Naive thymus-derived CD4-positive, alpha-beta T cell (primary cell): ENCODE results near the gene AP4B1. TPM values are rescaled to one million over a fixed set of nuclear protein-coding genes. Genes with fewer than 3 reads are reported as not detected.

Source experiments
- ATAC-seq: fragments of 150-1000 bp; cut with Tn5 transposase; 2 replicates; pipeline ENCODE4 v1.10.0; 2021; ENCODE audit warnings: mild to moderate bottlenecking, moderate library complexity
- CTCF ChIA-PET: fragments of 350-600 bp; sonication (Branson Sonifier 250); formaldehyde crosslinking; loops from one replicate; lab custom pipeline; 2021; ENCODE audit warnings: antibody characterized with exemption; lab: Charles Lee
- POLR2A ChIA-PET: fragments of 350-600 bp; sonication (Branson Sonifier 250); formaldehyde crosslinking; loops from one replicate; lab custom pipeline; 2021; ENCODE audit warnings: antibody characterized with exemption, inconsistent platforms; lab: Charles Lee
- DNase-seq, 9 donors: peaks; one replicate each; pipeline versions ENCODE4 v3.0.0 to v3.0.0-alpha.2; 2020 to 2022; ENCODE audit warnings: mixed read lengths in 1 of 9
- H3K27ac ChIP-seq: one replicate; pipeline ENCODE4 v1.7.0; 2013; ENCODE audit warnings: mild to moderate bottlenecking, low read depth, low read length, moderate library complexity
- H3K27me3 ChIP-seq, 2 donors: one replicate each; pipeline ENCODE4 v1.7.0; 2013; ENCODE audit warnings: low read length in 2 of 2, mild to moderate bottlenecking in 2 of 2, moderate library complexity in 2 of 2; ENCODE audit not compliant: control insufficient read depth in 2 of 2, insufficient read depth in 2 of 2
- H3K36me3 ChIP-seq, 3 experiments: 1 replicate in 2 of 3; 2 replicates in 1 of 3; pipeline ENCODE4 v1.7.0; 2013; ENCODE audit warnings: low read length in 3 of 3, mild to moderate bottlenecking in 3 of 3, moderate library complexity in 1 of 3; ENCODE audit not compliant: insufficient read depth in 3 of 3, control insufficient read depth in 2 of 3
- H3K4me1 ChIP-seq, 2 donors: one replicate each; pipeline ENCODE4 v1.7.0; 2013; ENCODE audit warnings: low read length in 2 of 2, mild to moderate bottlenecking in 2 of 2, moderate library complexity in 1 of 2; ENCODE audit not compliant: control insufficient read depth in 2 of 2, insufficient read depth in 2 of 2
- H3K4me3 ChIP-seq: 2 replicates; pipeline ENCODE4 v1.7.0; 2013; ENCODE audit warnings: mild to moderate bottlenecking, low read length
- H3K9me3 ChIP-seq, 3 experiments: 1 replicate in 2 of 3; 2 replicates in 1 of 3; pipeline ENCODE4 v1.7.0; 2013; ENCODE audit warnings: low read length in 3 of 3; ENCODE audit not compliant: control insufficient read depth in 2 of 3
- H3K27ac Mint-ChIP-seq, 9 donors: one replicate each; pipeline ENCODE4 v1.8.0; 2020 to 2022; ENCODE audit warnings: mixed read lengths in 9 of 9, mild to moderate bottlenecking in 8 of 9, moderate library complexity in 5 of 9, inconsistent platforms in 2 of 9
- H3K27me3 Mint-ChIP-seq, 5 donors: one replicate each; pipeline ENCODE4 v1.8.0; 2021 to 2022; ENCODE audit warnings: mixed read lengths in 5 of 5, mild to moderate bottlenecking in 1 of 5
- H3K36me3 Mint-ChIP-seq, 5 donors: one replicate each; pipeline ENCODE4 v1.8.0; 2020 to 2022; ENCODE audit warnings: mixed read lengths in 5 of 5, mild to moderate bottlenecking in 3 of 5, inconsistent platforms in 1 of 5
- H3K4me1 Mint-ChIP-seq, 7 donors: one replicate each; pipeline ENCODE4 v1.8.0; 2020 to 2022; ENCODE audit warnings: mixed read lengths in 7 of 7, mild to moderate bottlenecking in 3 of 7, inconsistent platforms in 1 of 7
- H3K4me3 Mint-ChIP-seq, 10 donors: one replicate each; pipeline ENCODE4 v1.8.0; 2020 to 2022; ENCODE audit warnings: mild to moderate bottlenecking in 10 of 10, mixed read lengths in 10 of 10, moderate library complexity in 6 of 10, inconsistent platforms in 2 of 10
- H3K9me3 Mint-ChIP-seq, 11 donors: one replicate each; pipeline ENCODE4 v1.8.0; 2020 to 2022; ENCODE audit warnings: mixed read lengths in 11 of 11, mild to moderate bottlenecking in 4 of 11, inconsistent platforms in 1 of 11, moderate library complexity in 1 of 11
- intact Hi-C, 2 donors: fragments of 100-400 bp; cut with micrococcal nuclease; formaldehyde crosslinking; loops; one replicate each; pipeline ENCODE4 v1.15.1; 2023
- polyA plus RNA-seq, 2 donors: library from polyadenylated mRNA; unstranded; fragments of 300-500 nt; fragmentation: Illumina TruSeq; gene quantifications; one replicate each; pipeline ENCODE4 v1.2.3, GENCODE V29; 2021
- total RNA-seq, 6 experiments: library from RNA in 5 of 6; stranded (reverse) in 5 of 6; gene quantifications; 1 replicate in 5 of 6; 2 replicates in 1 of 6; pipeline ENCODE4 v1.2.3 and lab custom pipeline; 2021 to 2026

Gene AP4B1
- total and polyA plus RNA-seq, 7 experiments from 2014 or later = 13.7 to 75.4 (median 51.4) TPM

GRCh38 chr1:113913312-113913668 is 8.7 kb upstream of the AP4B1 start:
- Mint-ChIP-seq H3K27ac (peak overlapping the region in 1 of 9 donors; percentile 9), H3K9me3 (peaks cover 0 to 3% (median 0%) of the 10 kb centered on the region in 11 donors), H3K4me3 (no peak overlapping the region), H3K27me3 (no peaks in the 10 kb centered on the region), H3K36me3 (peaks cover 8 to 40% (median 15%) of the 10 kb centered on the region in 5 donors), H3K4me1 (peaks cover 0 to 19% (median 4%) of the 10 kb centered on the region in 7 donors)
- no peaks in the 10 kb centered on the region for H3K27me3 ChIP-seq
- H3K4me1 ChIP-seq = no peaks in the 10 kb centered on the region
- ChIA-PET POLR2A (interaction anchor here (0.6 to 1.6 kb wide), 2 partner anchors 16 to 555 kb away, joined by 3 to 7 read pairs; partner anchors contain the start of gene HIPK1), CTCF (no interaction called here)
- DNase-seq = no peak
- intact Hi-C loops = no loop called here
- H3K9me3 ChIP-seq = no peaks in the 10 kb centered on the region
- ATAC-seq = no peak
- peaks cover 4 to 31% (median 8%) of the 10 kb centered on the region in 3 experiments for H3K36me3 ChIP-seq
- H3K4me3 ChIP-seq = no peak overlapping the region
- H3K27ac ChIP-seq = no peak overlapping the region

DNA sequence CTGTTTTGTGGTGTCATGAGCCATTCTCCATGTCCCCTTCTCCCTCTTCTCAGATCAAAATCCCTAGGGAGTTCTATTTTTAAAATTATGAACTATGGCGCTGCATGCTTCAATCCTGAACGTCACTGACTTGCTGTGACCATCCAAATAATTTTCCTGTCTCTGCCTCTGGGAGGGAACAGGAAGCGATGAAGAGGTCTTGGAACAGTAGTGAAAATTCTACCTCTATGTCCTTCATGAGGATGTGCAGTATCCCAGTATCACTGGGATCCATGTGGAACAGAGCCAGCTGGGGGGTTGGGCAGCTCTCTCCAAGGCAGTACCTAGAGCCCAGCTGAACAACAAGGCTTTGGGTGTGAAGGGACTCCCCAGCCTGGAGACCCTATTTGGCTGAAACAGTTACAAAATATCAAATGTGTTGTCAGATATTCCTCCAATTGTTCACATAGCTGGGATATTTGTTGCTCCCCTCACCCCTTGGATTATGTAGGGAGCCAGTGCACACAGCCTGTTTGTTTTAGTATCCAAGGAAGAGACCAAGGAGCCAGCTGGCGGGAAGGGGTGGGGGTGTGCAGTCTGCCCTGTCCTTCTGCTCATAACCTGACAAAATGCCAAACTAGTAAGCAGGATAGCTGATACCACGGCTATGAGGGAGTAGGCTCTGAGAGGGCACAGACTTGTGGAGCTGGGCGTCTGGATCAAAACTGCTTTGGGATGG is 8.2 kb upstream of the AP4B1 start:
- no peak for DNase-seq
- POLR2A ChIA-PET = interaction anchor here (0.6 to 1.6 kb wide), 2 partner anchors 16 to 555 kb away, joined by 3 to 7 read pairs; partner anchors contain the start of gene HIPK1

DNA sequence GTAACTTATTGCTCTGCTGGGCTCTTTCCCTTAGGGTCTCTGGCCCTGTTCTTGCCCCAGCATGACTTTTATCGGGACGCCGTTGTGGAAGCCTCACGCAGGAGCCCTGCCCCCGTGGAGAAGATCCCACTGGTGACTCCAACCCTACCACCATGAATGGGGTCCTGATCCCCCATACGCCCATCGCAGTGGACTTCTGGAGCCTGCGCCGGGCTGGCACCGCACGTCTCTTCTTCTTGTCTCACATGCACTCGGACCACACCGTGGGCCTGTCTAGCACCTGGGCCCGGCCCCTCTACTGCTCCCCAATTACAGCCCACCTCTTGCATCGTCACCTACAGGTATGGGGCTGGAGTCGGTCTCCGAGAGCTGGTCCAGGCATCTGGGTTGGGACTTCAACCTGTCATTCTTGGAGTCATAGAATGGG is 849 bp upstream of the AP4B1 start:
- Histone ChIP-seq H3K27ac (peak overlapping the region; percentile 89), H3K4me1 (peaks cover 15 to 21% of the 10 kb centered on the region in 2 donors), H3K36me3 (peaks cover 0 to 36% (median 4%) of the 10 kb centered on the region in 3 experiments), H3K9me3 (no peaks in the 10 kb centered on the region), H3K4me3 (peak overlapping the region; percentile 82), H3K27me3 (no peaks in the 10 kb centered on the region)
- POLR2A ChIA-PET = interaction anchor here (0.9 to 6.7 kb wide), 5 partner anchors 11 to 94 kb away, joined by 3 to 201 read pairs (median 21); partner anchors contain the start of genes HIPK1 and RSBN1
- Mint-ChIP-seq H3K4me3 (peak overlapping the region; percentile 92 to 100 (median 99)), H3K27ac (peak overlapping the region; percentile 96 to 100 (median 99)), H3K36me3 (peaks cover 3 to 40% (median 12%) of the 10 kb centered on the region in 5 donors), H3K27me3 (peaks cover 0 to 4% (median 0%) of the 10 kb centered on the region in 5 donors), H3K9me3 (no peaks in the 10 kb centered on the region), H3K4me1 (peaks cover 36 to 64% (median 48%) of the 10 kb centered on the region in 7 donors)
- CTCF ChIA-PET = interaction anchor here (1.0 to 5.4 kb wide), 6 partner anchors 19 to 93 kb away, joined by 3 to 40 read pairs (median 8); partner anchors contain the start of genes HIPK1 and RSBN1
- ATAC-seq (no peak), DNase-seq (no peak)
- intact Hi-C loops = loop anchor here (1.0 to 10.0 kb wide), 10 partner anchors 24 to 951 kb away; partner anchors contain the start of genes HIPK1 (in 2 of the 2), BCAS2 (in 1 of the 2), LRIG2 (in 1 of the 2) and PHTF1 (in 1 of the 2)

More for the DNA sequence above, 8.2 kb upstream of the AP4B1 start:
- CTCF ChIA-PET = interaction anchor here (0.6 kb wide), 1 partner anchor 69 kb away, joined by 3 read pairs; no protein-coding TSS in a partner anchor
- ATAC-seq = no peak
- Histone ChIP-seq H3K27me3 (no peaks in the 10 kb centered on the region), H3K4me3 (no peak overlapping the region), H3K36me3 (peaks cover 4 to 33% (median 8%) of the 10 kb centered on the region in 3 experiments), H3K9me3 (no peaks in the 10 kb centered on the region), H3K4me1 (no peaks in the 10 kb centered on the region), H3K27ac (no peak overlapping the region)
- Mint-ChIP-seq H3K27me3 (no peaks in the 10 kb centered on the region), H3K4me1 (peaks cover 0 to 25% (median 4%) of the 10 kb centered on the region in 7 donors), H3K27ac (peak overlapping the region in 2 of 9 donors; percentile 9 to 22), H3K9me3 (peaks cover 0 to 3% (median 0%) of the 10 kb centered on the region in 11 donors), H3K4me3 (no peak overlapping the region), H3K36me3 (peaks cover 8 to 45% (median 17%) of the 10 kb centered on the region in 5 donors)
- intact Hi-C loops = no loop called here

DNA sequence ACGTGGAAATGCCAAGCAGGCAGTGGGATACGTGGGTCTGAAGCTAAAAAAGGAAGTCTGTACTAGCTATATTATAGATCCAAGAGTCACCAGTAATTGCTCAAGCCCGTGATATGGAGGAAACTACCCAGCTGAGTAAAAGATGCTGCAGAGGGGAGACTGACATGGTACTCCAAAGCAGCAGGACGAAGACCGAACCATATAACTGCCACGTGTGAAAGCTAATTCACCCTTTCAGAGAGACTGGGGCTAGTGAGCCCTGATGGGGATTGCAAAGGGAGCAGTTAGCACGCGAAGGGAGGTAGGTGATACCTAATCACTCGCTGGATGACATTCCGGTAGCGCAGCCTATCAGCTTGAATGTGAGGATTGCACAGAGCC is 316 bp downstream of the AP4B1 start:
- POLR2A ChIA-PET = interaction anchor here (0.5 to 6.7 kb wide), 17 partner anchors 12 to 146 kb away, joined by 3 to 201 read pairs (median 5); partner anchors contain the start of genes HIPK1 and RSBN1
- intact Hi-C loops = loop anchor here (1.0 to 10.0 kb wide), 12 partner anchors 33 to 1189 kb away; partner anchors contain the start of genes PHTF1 (in 1 of the 2), PPM1J (in 1 of the 2), PTPN22 (in 1 of the 2) and RSBN1 (in 1 of the 2)
- H3K4me3 Mint-ChIP-seq = peak overlapping the region; percentile 92 to 100 (median 99)
- H3K9me3 ChIP-seq = no peaks in the 10 kb centered on the region
- peak overlapping the region; percentile 96 to 100 (median 99) for H3K27ac Mint-ChIP-seq
- peaks cover 15 to 21% of the 10 kb centered on the region in 2 donors for H3K4me1 ChIP-seq
- peaks cover 13 to 40% (median 18%) of the 10 kb centered on the region in 5 donors for H3K36me3 Mint-ChIP-seq
- peaks cover 40 to 65% (median 60%) of the 10 kb centered on the region in 7 donors for H3K4me1 Mint-ChIP-seq
- peaks cover 0 to 42% (median 7%) of the 10 kb centered on the region in 3 experiments for H3K36me3 ChIP-seq
- H3K9me3 Mint-ChIP-seq = no peaks in the 10 kb centered on the region
- peaks cover 0 to 4% (median 0%) of the 10 kb centered on the region in 5 donors for H3K27me3 Mint-ChIP-seq
- H3K4me3 ChIP-seq = peak overlapping the region; percentile 82
- peak in 2 of 9 donors; percentile 68 to 70 for DNase-seq
- H3K27me3 ChIP-seq = no peaks in the 10 kb centered on the region
- peak overlapping the region; percentile 89 for H3K27ac ChIP-seq
- CTCF ChIA-PET = interaction anchor here (0.6 to 5.4 kb wide), 15 partner anchors 26 to 497 kb away, joined by 3 to 40 read pairs (median 4); partner anchors contain the start of genes HIPK1 and RSBN1
- peak; percentile 30 for ATAC-seq

GRCh38 chr1:113903501-113904292 is 902 bp downstream of the AP4B1 start:
- intact Hi-C loops = loop anchor here (1.0 to 10.0 kb wide), 12 partner anchors 32 to 1188 kb away; partner anchors contain the start of genes PHTF1 (in 1 of the 2), PPM1J (in 1 of the 2), PTPN22 (in 1 of the 2) and RSBN1 (in 1 of the 2)
- H3K36me3 Mint-ChIP-seq = peaks cover 13 to 39% (median 19%) of the 10 kb centered on the region in 5 donors
- no peaks in the 10 kb centered on the region for H3K9me3 ChIP-seq
- peak overlapping the region; percentile 82 for H3K4me3 ChIP-seq
- H3K9me3 Mint-ChIP-seq = no peaks in the 10 kb centered on the region
- peaks cover 15 to 21% of the 10 kb centered on the region in 2 donors for H3K4me1 ChIP-seq
- peak overlapping the region; percentile 89 for H3K27ac ChIP-seq
- DNase-seq (peak in 4 of 9 donors; percentile 9 to 20 (median 12)), ATAC-seq (no peak)
- H3K27ac Mint-ChIP-seq = peak overlapping the region; percentile 96 to 100 (median 99)
- POLR2A ChIA-PET = interaction anchor here (0.5 to 6.7 kb wide), 16 partner anchors 11 to 145 kb away, joined by 3 to 201 read pairs (median 5); partner anchors contain the start of genes HIPK1 and RSBN1
- peaks cover 0 to 48% (median 7%) of the 10 kb centered on the region in 3 experiments for H3K36me3 ChIP-seq
- CTCF ChIA-PET = interaction anchor here (0.6 to 5.4 kb wide), 14 partner anchors 27 to 497 kb away, joined by 3 to 40 read pairs (median 4); partner anchors contain the start of genes HIPK1 and RSBN1
- peaks cover 0 to 4% (median 0%) of the 10 kb centered on the region in 5 donors for H3K27me3 Mint-ChIP-seq
- H3K4me1 Mint-ChIP-seq = peaks cover 39 to 66% (median 63%) of the 10 kb centered on the region in 7 donors
- H3K4me3 Mint-ChIP-seq = peak overlapping the region; percentile 92 to 100 (median 99)
- no peaks in the 10 kb centered on the region for H3K27me3 ChIP-seq
